Panc1 (cell line): ENCODE data around the gene SLAIN1. TPM values are rescaled to one million over a fixed set of nuclear protein-coding genes. Genes with fewer than 3 reads are reported as not detected.

ENCODE experiments used
- ATAC-seq: fragments of 200-7000 bp; cut with Tn5 transposase; 2 replicates; pipeline ENCODE4 v1.9.1; 2020; ENCODE audit warnings: mild to moderate bottlenecking, moderate library complexity
- BruUV-seq: library from RNA; stranded (reverse); fragments of 400-500 nt; replicated peaks from 2 replicates; lab custom pipeline; 2021; lab: Mats Ljungman, UMichigan
- CTCF ChIA-PET: fragments of 300-600 bp; sonication (Branson Sonifier 250); formaldehyde crosslinking; loops from one replicate; lab custom pipeline; 2022; ENCODE audit warnings: antibody characterized with exemption; lab: Charles Lee
- POLR2A ChIA-PET: fragments of 300-600 bp; sonication (Branson Sonifier 250); formaldehyde crosslinking; loops from one replicate; lab custom pipeline; 2022; ENCODE audit warnings: antibody characterized with exemption; lab: Charles Lee
- DNase-seq: peaks from one replicate; pipeline ENCODE4 v3.0.0-alpha.2; 2010; ENCODE audit warnings: low read depth, low spot score
- H3K27ac ChIP-seq: 2 replicates; pipeline ENCODE4 v1.5.1; 2011; ENCODE audit warnings: mild to moderate bottlenecking, low read length, inconsistent platforms
- H3K27me3 ChIP-seq: fragments of 200-500 bp; sonication (Bioruptor generic); 2 replicates; pipeline ENCODE4 v1.6.0; 2014; ENCODE audit warnings: low read length, inconsistent platforms; ENCODE audit not compliant: control insufficient read depth, insufficient read depth
- H3K36me3 ChIP-seq: fragments of 200-500 bp; sonication (Bioruptor generic); 2 replicates; pipeline ENCODE4 v1.5.1; 2014; ENCODE audit warnings: inconsistent platforms, mild to moderate bottlenecking, low read length, moderate library complexity; ENCODE audit not compliant: control insufficient read depth, insufficient read depth
- H3K4me1 ChIP-seq: 2 replicates; pipeline ENCODE4 v1.5.1; 2011; ENCODE audit warnings: inconsistent platforms, mild to moderate bottlenecking, low read length, moderate library complexity; ENCODE audit not compliant: control insufficient read depth, insufficient read depth
- H3K4me3 ChIP-seq, 2 experiments: 2 replicates each; pipeline ENCODE4 v1.5.1; 2011 to 2012; ENCODE audit warnings: low read depth in 2 of 2, low read length in 2 of 2, mild to moderate bottlenecking in 2 of 2, inconsistent platforms in 1 of 2, moderate library complexity in 1 of 2
- H3K9me3 ChIP-seq: fragments of 200-500 bp; sonication (Bioruptor generic); 2 replicates; pipeline ENCODE4 v1.5.1; 2014; ENCODE audit warnings: low read depth, mild to moderate bottlenecking, inconsistent platforms, low read length, moderate library complexity; ENCODE audit not compliant: control insufficient read depth, insufficient read depth
- POLR2AphosphoS5 ChIP-seq: IDR thresholded peaks from 2 replicates; pipeline ENCODE4 v1.6.1; 2012; ENCODE audit warnings: mild to moderate bottlenecking, low read depth, low read length, moderate library complexity
- SIN3A ChIP-seq: IDR thresholded peaks from 2 replicates; pipeline ENCODE4 v1.6.1; 2012; ENCODE audit warnings: low read depth, mild to moderate bottlenecking, low read length, moderate library complexity, borderline replicate concordance; ENCODE audit not compliant: insufficient read depth
- TCF7L2 ChIP-seq: IDR thresholded peaks from 2 replicates; pipeline ENCODE4 v1.6.1; 2011; ENCODE audit warnings: mild to moderate bottlenecking, low read depth, low read length, inconsistent platforms
- in situ Hi-C: cut with HindIII; loops from 2 replicates; pipeline ENCODE4 v1.10.0; 2016; ENCODE audit warnings: low sequenced_read_pairs, low pct_unique_long_range_greater_than_20kb
- intact Hi-C: fragments of 100-400 bp; cut with micrococcal nuclease; formaldehyde crosslinking; loops from one replicate; pipeline ENCODE4 v1.10.0; 2022; ENCODE audit not compliant: unreplicated experiment
- total RNA-seq: library from RNA; stranded (reverse); gene quantifications from one replicate; pipeline ENCODE4 v1.2.1, GENCODE V29; 2021; ENCODE audit not compliant: unreplicated experiment
- TF ChIP-seq, protein P1 (sequence below): fragments of 450-650 bp; IDR thresholded peaks from 2 replicates; pipeline ENCODE4 v1.5.1; 2017; ENCODE audit warnings: mild to moderate bottlenecking
- TF ChIP-seq, protein P2 (sequence below), 2 experiments: IDR thresholded peaks; 2 replicates each; pipeline ENCODE4 v1.6.1; 2011 to 2012; ENCODE audit warnings: low read depth in 2 of 2, control low read depth in 1 of 2, low read length in 1 of 2, mild to moderate bottlenecking in 1 of 2, moderate library complexity in 1 of 2; ENCODE audit not compliant: insufficient read depth in 1 of 2

The SLAIN1 gene
- total RNA-seq, 1 experiment from 2014 or later: 0.49 TPM

DNA sequence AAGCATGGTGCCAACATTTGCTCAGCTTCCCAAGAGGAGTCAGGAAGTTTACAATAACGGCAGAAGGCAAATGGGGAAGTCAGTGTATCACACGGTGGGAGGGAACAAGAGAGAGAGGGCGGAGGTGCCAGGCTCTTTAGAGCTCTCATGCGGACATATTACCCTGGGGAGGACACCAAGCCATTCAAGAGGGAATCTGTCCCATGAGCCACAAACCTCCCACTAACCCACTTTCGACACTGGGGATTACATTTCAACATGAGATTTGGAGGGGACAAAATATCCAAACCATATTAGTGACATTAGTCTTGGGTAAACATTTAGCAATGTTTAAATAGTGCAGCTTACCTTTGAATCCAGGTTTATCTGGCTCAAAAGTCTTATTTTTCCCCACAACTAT is 69.9 kb downstream of the SLAIN1 start:
- no peak overlapping the region for H3K27ac ChIP-seq
- ChIA-PET CTCF (no interaction called here), POLR2A (no interaction called here)
- DNase-seq: no peak
- BruUV-seq: no TSS peak
- in situ Hi-C loops: no loop called here
- intact Hi-C loops: no loop called here
- ATAC-seq: no peak
- no peak overlapping the region for H3K4me3 ChIP-seq
- no peaks in the 10 kb centered on the region for H3K9me3 ChIP-seq
- no peaks in the 10 kb centered on the region for H3K4me1 ChIP-seq
- TF ChIP-seq SIN3A (no peak), TCF7L2 (no peak), POLR2AphosphoS5 (no peak)
- TF ChIP-seq, protein P1, sequence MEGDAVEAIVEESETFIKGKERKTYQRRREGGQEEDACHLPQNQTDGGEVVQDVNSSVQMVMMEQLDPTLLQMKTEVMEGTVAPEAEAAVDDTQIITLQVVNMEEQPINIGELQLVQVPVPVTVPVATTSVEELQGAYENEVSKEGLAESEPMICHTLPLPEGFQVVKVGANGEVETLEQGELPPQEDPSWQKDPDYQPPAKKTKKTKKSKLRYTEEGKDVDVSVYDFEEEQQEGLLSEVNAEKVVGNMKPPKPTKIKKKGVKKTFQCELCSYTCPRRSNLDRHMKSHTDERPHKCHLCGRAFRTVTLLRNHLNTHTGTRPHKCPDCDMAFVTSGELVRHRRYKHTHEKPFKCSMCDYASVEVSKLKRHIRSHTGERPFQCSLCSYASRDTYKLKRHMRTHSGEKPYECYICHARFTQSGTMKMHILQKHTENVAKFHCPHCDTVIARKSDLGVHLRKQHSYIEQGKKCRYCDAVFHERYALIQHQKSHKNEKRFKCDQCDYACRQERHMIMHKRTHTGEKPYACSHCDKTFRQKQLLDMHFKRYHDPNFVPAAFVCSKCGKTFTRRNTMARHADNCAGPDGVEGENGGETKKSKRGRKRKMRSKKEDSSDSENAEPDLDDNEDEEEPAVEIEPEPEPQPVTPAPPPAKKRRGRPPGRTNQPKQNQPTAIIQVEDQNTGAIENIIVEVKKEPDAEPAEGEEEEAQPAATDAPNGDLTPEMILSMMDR: no peak
- TF ChIP-seq, protein P2, sequence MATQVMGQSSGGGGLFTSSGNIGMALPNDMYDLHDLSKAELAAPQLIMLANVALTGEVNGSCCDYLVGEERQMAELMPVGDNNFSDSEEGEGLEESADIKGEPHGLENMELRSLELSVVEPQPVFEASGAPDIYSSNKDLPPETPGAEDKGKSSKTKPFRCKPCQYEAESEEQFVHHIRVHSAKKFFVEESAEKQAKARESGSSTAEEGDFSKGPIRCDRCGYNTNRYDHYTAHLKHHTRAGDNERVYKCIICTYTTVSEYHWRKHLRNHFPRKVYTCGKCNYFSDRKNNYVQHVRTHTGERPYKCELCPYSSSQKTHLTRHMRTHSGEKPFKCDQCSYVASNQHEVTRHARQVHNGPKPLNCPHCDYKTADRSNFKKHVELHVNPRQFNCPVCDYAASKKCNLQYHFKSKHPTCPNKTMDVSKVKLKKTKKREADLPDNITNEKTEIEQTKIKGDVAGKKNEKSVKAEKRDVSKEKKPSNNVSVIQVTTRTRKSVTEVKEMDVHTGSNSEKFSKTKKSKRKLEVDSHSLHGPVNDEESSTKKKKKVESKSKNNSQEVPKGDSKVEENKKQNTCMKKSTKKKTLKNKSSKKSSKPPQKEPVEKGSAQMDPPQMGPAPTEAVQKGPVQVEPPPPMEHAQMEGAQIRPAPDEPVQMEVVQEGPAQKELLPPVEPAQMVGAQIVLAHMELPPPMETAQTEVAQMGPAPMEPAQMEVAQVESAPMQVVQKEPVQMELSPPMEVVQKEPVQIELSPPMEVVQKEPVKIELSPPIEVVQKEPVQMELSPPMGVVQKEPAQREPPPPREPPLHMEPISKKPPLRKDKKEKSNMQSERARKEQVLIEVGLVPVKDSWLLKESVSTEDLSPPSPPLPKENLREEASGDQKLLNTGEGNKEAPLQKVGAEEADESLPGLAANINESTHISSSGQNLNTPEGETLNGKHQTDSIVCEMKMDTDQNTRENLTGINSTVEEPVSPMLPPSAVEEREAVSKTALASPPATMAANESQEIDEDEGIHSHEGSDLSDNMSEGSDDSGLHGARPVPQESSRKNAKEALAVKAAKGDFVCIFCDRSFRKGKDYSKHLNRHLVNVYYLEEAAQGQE (IDR thresholded peaks at IDR 0.05; ENCODE audit: insufficient read depth in 1 of 2, low read depth in 2 of 2, low read length in 1 of 2): no peak
- H3K36me3 ChIP-seq: no peaks in the 10 kb centered on the region
- H3K27me3 ChIP-seq: no peaks in the 10 kb centered on the region

DNA sequence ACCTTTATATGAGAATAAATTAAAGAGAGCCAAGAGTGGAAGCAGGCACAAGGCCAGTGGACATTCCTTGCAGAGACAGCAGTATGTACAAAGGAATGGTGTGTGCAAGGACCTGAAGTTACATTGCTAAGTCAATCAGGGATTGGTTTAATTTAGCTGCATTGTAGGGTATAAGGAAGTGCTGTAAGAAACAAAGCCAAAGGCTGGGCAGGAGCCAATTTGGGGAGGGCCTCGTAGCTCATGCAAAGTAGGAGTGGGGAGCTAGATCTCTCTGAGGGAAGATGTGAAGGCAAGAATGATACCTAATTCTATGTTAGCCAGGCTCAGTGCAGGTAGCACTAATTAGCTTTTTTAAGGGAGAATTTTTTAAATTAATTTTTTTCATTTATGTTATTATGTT is 76.7 kb downstream of the SLAIN1 start:
- BruUV-seq: no TSS peak
- H3K36me3 ChIP-seq: no peaks in the 10 kb centered on the region
- in situ Hi-C loops: no loop called here
- H3K4me1 ChIP-seq: no peaks in the 10 kb centered on the region
- TF ChIP-seq, protein P1: no peak
- no peak for TF ChIP-seq SIN3A
- no peak for TF ChIP-seq TCF7L2
- no peak for TF ChIP-seq POLR2AphosphoS5
- TF ChIP-seq, protein P2 (IDR thresholded peaks at IDR 0.05; ENCODE audit: insufficient read depth in 1 of 2, low read depth in 2 of 2, low read length in 1 of 2): no peak
- no peak overlapping the region for H3K27ac ChIP-seq
- ChIA-PET CTCF (no interaction called here), POLR2A (no interaction called here)
- intact Hi-C loops: no loop called here
- no peaks in the 10 kb centered on the region for H3K9me3 ChIP-seq
- DNase-seq (no peak), ATAC-seq (no peak)
- H3K27me3 ChIP-seq: no peaks in the 10 kb centered on the region
- no peak overlapping the region for H3K4me3 ChIP-seq
